ENCODE measurements around the gene NSD1.
A peak's percentile ranks its signal among the peaks of the same experiment; 100 is the strongest.

DNA sequence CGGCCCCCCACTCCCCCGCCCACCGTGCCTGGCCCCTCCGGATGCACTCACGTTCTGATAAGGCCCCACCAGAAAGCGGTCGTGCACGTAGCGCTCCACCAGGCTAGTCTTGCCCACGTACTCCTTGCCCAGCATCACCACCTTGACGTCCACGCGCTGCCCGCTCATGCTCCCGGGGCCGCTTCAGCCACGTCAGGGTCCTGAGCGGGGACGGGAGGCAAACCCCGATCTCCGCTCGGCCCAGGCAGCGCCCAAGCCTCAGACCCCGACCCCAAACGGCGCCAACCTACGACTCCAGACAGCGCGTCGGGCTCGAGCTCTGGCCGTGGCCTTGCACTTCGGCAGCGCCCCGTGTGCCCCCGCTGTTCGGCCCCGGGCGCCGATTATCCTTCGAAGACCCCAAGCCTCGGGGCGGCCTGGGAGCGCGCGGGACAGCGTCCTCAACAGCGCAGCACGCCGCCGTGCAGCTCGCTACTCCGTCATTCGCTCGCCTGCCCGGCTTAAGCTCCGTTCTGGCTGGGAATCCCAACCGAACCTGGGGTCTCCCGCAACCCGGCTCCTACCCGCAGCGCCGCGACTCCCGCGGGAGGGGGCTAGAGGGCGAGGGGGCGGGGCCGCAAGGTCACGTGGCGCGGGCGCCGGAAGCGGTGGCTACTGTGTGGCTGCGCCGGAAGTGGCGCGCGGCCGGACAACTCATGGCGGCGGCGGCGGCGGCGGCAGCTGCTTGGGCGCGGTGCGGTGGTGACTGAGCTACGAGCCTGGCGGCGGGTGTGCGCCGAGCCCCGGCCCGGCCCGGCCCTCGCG is 169.8 kb downstream of the NSD1 start, which contains the start of the genes PRELID1 and RAB24:
- TF ChIP-seq, protein P1, sequence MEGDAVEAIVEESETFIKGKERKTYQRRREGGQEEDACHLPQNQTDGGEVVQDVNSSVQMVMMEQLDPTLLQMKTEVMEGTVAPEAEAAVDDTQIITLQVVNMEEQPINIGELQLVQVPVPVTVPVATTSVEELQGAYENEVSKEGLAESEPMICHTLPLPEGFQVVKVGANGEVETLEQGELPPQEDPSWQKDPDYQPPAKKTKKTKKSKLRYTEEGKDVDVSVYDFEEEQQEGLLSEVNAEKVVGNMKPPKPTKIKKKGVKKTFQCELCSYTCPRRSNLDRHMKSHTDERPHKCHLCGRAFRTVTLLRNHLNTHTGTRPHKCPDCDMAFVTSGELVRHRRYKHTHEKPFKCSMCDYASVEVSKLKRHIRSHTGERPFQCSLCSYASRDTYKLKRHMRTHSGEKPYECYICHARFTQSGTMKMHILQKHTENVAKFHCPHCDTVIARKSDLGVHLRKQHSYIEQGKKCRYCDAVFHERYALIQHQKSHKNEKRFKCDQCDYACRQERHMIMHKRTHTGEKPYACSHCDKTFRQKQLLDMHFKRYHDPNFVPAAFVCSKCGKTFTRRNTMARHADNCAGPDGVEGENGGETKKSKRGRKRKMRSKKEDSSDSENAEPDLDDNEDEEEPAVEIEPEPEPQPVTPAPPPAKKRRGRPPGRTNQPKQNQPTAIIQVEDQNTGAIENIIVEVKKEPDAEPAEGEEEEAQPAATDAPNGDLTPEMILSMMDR (IDR thresholded peaks at IDR 0.05): peak in 1 of 3 experiments; percentile 33
- TF ChIP-seq POLR2A (IDR thresholded peaks at IDR 0.05): no peak

Measured in testis (tissue), 2 donors.